Neural crest cell (in vitro differentiated cells): ENCODE data around the gene TMIGD2. TPM values are rescaled to one million over a fixed set of nuclear protein-coding genes. Genes with fewer than 3 reads are reported as not detected.

ENCODE experiments used
- DNase-seq: peaks from one replicate; pipeline ENCODE4 v3.0.0; 2021; ENCODE audit warnings: low read depth, mixed read lengths, low spot score
- H3K27ac Mint-ChIP-seq: one replicate; pipeline ENCODE4 v1.8.0; 2021; ENCODE audit warnings: mild to moderate bottlenecking, mixed read lengths; ENCODE audit not compliant: unreplicated experiment
- H3K27me3 Mint-ChIP-seq: 2 replicates; pipeline ENCODE4 v1.8.0; 2021; ENCODE audit warnings: low read depth, mild to moderate bottlenecking, mixed read lengths
- H3K36me3 Mint-ChIP-seq: 2 replicates; pipeline ENCODE4 v1.8.0; 2021; ENCODE audit warnings: low read depth, mild to moderate bottlenecking, mixed read lengths
- H3K4me1 Mint-ChIP-seq: 2 replicates; pipeline ENCODE4 v1.8.0; 2021; ENCODE audit warnings: mixed read lengths
- H3K4me3 Mint-ChIP-seq: one replicate; pipeline ENCODE4 v1.8.0; 2021; ENCODE audit warnings: mild to moderate bottlenecking, mixed read lengths
- H3K9me3 Mint-ChIP-seq: 2 replicates; pipeline ENCODE4 v1.8.0; 2021; ENCODE audit warnings: mixed read lengths
- total RNA-seq: library from RNA; stranded (reverse); gene quantifications from 2 replicates; pipeline ENCODE4 v1.2.1, GENCODE V29; 2021
- TF ChIP-seq, protein P1 (sequence below): fragments of 200-600 bp; sonication (generic); conservative IDR thresholded peaks from 2 replicates; pipeline ENCODE4 v1.5.0; 2021; ENCODE audit warnings: antibody characterized with exemption, mild to moderate bottlenecking

The TMIGD2 gene
- total RNA-seq, 1 donor from 2014 or later = not detected

DNA sequence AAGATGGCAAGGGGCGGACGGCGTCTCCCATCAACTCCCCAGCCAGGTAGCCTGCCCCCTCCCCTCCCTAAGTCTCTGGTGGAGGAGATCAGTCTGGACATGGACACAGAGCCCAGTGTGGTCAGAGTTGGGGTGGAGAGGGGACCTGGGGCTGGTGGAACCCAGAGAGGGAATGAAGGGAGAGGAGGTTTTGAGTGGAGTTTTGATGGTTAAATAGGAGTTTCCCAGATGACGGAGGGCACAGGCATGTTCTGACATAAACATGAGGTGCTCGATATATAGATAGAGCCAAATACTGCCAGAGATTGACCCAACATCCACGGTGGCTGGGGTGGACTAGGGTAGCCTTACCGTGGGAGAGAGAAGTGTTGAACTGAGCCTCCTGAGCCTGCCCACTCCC, 16.3 kb upstream of the TMIGD2 start:
- H3K27ac Mint-ChIP-seq = no peak overlapping the region
- DNase-seq = no peak
- H3K27me3 Mint-ChIP-seq = no peaks in the 10 kb centered on the region
- H3K36me3 Mint-ChIP-seq = peaks cover 28% of the 10 kb centered on the region
- H3K4me3 Mint-ChIP-seq = no peak overlapping the region
- TF ChIP-seq, protein P1, sequence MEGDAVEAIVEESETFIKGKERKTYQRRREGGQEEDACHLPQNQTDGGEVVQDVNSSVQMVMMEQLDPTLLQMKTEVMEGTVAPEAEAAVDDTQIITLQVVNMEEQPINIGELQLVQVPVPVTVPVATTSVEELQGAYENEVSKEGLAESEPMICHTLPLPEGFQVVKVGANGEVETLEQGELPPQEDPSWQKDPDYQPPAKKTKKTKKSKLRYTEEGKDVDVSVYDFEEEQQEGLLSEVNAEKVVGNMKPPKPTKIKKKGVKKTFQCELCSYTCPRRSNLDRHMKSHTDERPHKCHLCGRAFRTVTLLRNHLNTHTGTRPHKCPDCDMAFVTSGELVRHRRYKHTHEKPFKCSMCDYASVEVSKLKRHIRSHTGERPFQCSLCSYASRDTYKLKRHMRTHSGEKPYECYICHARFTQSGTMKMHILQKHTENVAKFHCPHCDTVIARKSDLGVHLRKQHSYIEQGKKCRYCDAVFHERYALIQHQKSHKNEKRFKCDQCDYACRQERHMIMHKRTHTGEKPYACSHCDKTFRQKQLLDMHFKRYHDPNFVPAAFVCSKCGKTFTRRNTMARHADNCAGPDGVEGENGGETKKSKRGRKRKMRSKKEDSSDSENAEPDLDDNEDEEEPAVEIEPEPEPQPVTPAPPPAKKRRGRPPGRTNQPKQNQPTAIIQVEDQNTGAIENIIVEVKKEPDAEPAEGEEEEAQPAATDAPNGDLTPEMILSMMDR = no peak
- H3K4me1 Mint-ChIP-seq = no peaks in the 10 kb centered on the region
- peaks cover 15% of the 10 kb centered on the region for H3K9me3 Mint-ChIP-seq

DNA sequence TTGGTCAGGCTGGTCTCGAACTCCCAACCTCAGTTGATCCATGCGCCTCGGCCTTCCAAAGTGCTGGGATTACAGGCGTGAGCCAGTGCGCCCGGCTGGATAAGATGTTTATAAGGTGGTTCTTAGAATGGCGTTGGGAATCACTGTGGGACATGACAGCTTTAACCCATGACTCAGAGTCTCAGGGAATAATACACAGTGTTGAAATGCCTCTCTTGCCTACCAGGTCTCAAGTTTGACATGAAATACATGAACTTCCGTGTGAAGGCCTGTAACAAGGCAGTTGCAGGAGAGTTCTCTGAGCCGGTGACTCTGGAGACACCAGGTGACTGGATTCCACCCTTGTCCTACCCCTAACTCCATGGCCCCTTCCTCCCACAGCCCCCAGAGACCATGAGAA, 14.8 kb upstream of the TMIGD2 start:
- TF ChIP-seq, protein P1 = no peak
- H3K4me1 Mint-ChIP-seq = no peaks in the 10 kb centered on the region

DNA sequence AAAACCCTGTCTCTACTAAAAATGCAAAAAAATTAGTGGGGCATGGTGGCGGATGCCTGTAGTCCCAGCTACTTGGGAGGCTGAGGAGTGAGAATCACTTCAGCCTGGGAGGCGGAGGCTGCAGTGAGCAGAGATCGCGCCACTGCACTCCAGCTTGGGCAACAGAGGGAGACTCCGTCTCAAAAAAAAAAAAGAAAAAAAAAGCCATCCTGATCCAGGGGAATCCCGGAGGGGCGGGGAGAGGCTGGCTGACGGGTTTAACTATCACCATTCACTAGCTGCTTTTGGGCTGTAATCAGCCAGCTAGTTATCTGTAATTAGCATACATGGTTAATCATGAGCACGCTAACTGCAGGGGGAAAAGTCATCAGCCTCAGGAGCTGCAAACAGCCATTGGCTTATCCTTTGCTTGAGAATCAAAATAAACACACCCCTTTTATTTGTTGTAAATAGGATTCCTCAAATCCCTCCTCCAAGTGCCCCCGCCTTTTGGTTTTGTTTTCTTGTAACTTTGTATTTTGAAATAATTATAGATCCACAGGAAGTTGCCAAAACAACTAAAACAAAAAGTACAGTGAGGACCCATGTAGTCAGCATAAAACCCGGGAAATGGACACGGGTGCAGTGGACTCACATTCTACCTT, 11.8 kb upstream of the TMIGD2 start:
- H3K27ac Mint-ChIP-seq = no peak overlapping the region
- no peaks in the 10 kb centered on the region for H3K27me3 Mint-ChIP-seq
- H3K9me3 Mint-ChIP-seq = no peaks in the 10 kb centered on the region
- no peak for DNase-seq
- H3K4me1 Mint-ChIP-seq = no peaks in the 10 kb centered on the region
- TF ChIP-seq, protein P1 = no peak
- no peak overlapping the region for H3K4me3 Mint-ChIP-seq
- peaks cover 14% of the 10 kb centered on the region for H3K36me3 Mint-ChIP-seq

More for the DNA sequence above, 14.8 kb upstream of the TMIGD2 start:
- H3K27me3 Mint-ChIP-seq = no peaks in the 10 kb centered on the region
- peaks cover 28% of the 10 kb centered on the region for H3K36me3 Mint-ChIP-seq
- DNase-seq = no peak
- no peak overlapping the region for H3K4me3 Mint-ChIP-seq
- H3K27ac Mint-ChIP-seq = no peak overlapping the region
- H3K9me3 Mint-ChIP-seq = peaks cover 15% of the 10 kb centered on the region

DNA sequence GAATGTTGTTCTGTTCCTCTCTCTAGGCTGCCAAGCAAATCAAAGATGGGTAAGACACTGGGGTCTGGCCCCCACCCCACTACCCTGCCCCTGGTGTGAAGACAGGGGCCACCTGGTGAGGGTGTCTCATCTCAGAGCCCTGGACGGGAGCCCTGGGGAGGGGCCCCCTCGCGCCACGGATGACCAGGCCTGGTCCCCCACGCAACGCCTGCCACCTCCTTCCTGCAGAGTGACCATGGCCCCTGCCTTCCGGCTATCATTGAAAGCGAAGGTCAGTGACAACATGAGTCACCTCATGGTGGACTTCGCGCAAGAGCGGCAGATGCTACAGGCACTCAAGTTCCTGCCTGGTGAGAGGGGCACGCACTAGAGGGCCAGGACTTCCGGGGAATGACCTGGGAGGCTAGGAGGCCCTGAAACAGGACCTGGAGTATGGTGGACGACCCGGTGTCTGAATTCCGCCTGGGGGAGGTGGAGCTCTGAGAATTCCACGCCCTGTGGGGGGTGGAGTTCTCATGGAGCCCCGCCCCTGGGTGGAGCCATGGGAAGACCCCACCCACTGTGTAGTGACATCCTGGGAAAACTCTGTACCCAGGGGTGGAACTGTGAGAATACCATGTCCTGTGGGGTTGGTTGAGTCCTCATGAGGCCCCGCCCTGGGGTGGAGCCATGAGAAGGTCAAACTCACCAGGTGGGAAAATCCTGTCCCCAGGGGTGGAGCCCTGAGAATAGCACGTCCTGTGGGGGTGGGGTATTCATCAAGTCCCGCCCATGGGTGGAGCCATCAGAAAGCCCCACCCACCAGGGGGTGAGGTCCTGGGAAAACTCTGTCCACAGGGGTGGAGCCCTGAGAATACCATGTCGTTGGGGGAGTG, 8.3 kb upstream of the TMIGD2 start:
- Mint-ChIP-seq H3K4me3 (no peak overlapping the region), H3K36me3 (peaks cover 3% of the 10 kb centered on the region), H3K4me1 (no peaks in the 10 kb centered on the region), H3K27ac (no peak overlapping the region), H3K9me3 (no peaks in the 10 kb centered on the region), H3K27me3 (no peaks in the 10 kb centered on the region)
- DNase-seq = no peak
- TF ChIP-seq, protein P1 = no peak

DNA sequence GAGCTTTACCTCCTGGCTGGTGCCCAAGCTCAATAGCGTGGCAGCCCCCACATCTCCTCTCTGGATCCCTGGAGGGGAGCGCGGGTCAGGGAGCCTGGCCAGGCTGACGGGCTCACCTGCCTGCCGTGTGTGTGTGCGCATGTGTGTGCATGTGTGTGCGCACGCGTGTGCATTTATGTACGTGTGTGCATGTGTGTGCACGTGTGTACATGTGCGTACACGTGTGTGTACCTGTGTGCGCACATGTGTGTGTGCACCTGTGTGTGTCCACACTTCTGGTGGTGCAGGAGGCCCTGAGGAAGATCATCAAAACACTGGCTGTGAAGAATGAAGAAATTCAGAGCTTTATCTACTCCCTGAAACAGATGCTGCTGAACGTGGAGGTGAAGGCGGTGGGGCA, 3.5 kb upstream of the TMIGD2 start:
- no peak for DNase-seq
- H3K27ac Mint-ChIP-seq = no peak overlapping the region
- H3K4me3 Mint-ChIP-seq = peak overlapping the region; percentile 74
- no peaks in the 10 kb centered on the region for H3K36me3 Mint-ChIP-seq
- TF ChIP-seq, protein P1 = no peak
- no peaks in the 10 kb centered on the region for H3K9me3 Mint-ChIP-seq
- H3K27me3 Mint-ChIP-seq = no peaks in the 10 kb centered on the region
- peaks cover 12% of the 10 kb centered on the region for H3K4me1 Mint-ChIP-seq
